HepG2 (cell line): ENCODE data around the gene GPRIN1. TPM values are rescaled to one million over a fixed set of nuclear protein-coding genes. Genes with fewer than 3 reads are reported as not detected.

Experiments
- ATAC-seq: fragments of 200-7000 bp; cut with Tn5 transposase; 3 replicates; pipeline ENCODE4 v1.9.1; 2020; ENCODE audit warnings: mild to moderate bottlenecking, moderate library complexity
- BruUV-seq: library from RNA; stranded (reverse); fragments of 400-500 nt; replicated peaks from 2 replicates; lab custom pipeline; 2021; lab: Mats Ljungman, UMichigan
- CTCF ChIA-PET: fragments of 300-600 bp; formaldehyde crosslinking; extraction: SDS; loops from one replicate; lab custom pipeline; 2021; ENCODE audit warnings: low total read pairs, inconsistent platforms, low intra/inter-chr PET ratio; lab: Yijun Ruan, JAX
- POLR2A ChIA-PET: fragments of 350-600 bp; sonication (Branson Sonifier 250); formaldehyde crosslinking; loops from one replicate; lab custom pipeline; 2020; ENCODE audit warnings: antibody characterized with exemption, inconsistent platforms; lab: Yijun Ruan, JAX
- DNase-seq: peaks from one replicate; pipeline ENCODE4 v3.0.0-alpha.2; 2015; ENCODE audit warnings: low spot score
- FAIRE-seq: peaks from 3 replicates; lab custom pipeline; 2011; peaks lifted over from hg19 to GRCh38; lab: Jason Lieb, UNC
- H2AFZ ChIP-seq: one replicate; pipeline ENCODE4 v1.6.1; 2011; ENCODE audit warnings: low read length, inconsistent platforms
- H3K27ac ChIP-seq: fragments of 300-600 bp; 3 replicates; pipeline ENCODE4 v1.8.0; 2011; ENCODE audit warnings: mixed run types, mild to moderate bottlenecking, mixed read lengths, low read length, inconsistent platforms; ENCODE audit not compliant: insufficient read depth; ENCODE audit errors: extremely low read length
- H3K27me3 ChIP-seq, 2 experiments: fragments of 200-600 bp in 1 of 2; 2 replicates in 1 of 2; 3 replicates in 1 of 2; pipeline versions ENCODE4 v1.6.0 to v1.8.0; 2011; ENCODE audit warnings: low read length in 2 of 2, mild to moderate bottlenecking in 2 of 2, moderate library complexity in 2 of 2, inconsistent platforms in 1 of 2; ENCODE audit not compliant: insufficient read depth in 2 of 2, control insufficient read depth in 1 of 2
- H3K36me3 ChIP-seq, 2 experiments: fragments of 200-600 bp in 1 of 2; replicated peaks in 1 of 2; 2 replicates in 1 of 2; 3 replicates in 1 of 2; pipeline versions ENCODE4 v1.5.1 to v1.8.0; 2011; ENCODE audit warnings: low read length in 2 of 2, inconsistent platforms in 1 of 2; ENCODE audit not compliant: insufficient read depth in 2 of 2, control insufficient read depth in 1 of 2
- H3K4me1 ChIP-seq: 2 replicates; pipeline ENCODE4 v1.5.1; 2012; ENCODE audit warnings: low read length, inconsistent platforms; ENCODE audit not compliant: insufficient read depth
- H3K4me2 ChIP-seq: 2 replicates; pipeline ENCODE4 v1.6.0; 2011; ENCODE audit warnings: low read depth, low read length, inconsistent platforms
- H3K4me3 ChIP-seq, 3 experiments: fragments of 200-600 bp in 1 of 3; sonication (generic), shearing (Covaris generic) in 1 of 3; replicated peaks in 1 of 3; 2 replicates each; pipeline ENCODE4 v1.5.1; 2011 to 2016; ENCODE audit warnings: low read length in 3 of 3, inconsistent platforms in 2 of 3, low read depth in 2 of 3, mild to moderate bottlenecking in 2 of 3, control low read depth in 1 of 3, mixed read lengths in 1 of 3; ENCODE audit not compliant: insufficient read depth in 1 of 3
- H3K79me2 ChIP-seq: one replicate; pipeline ENCODE4 v1.6.1; 2011; ENCODE audit warnings: low read length, inconsistent platforms; ENCODE audit not compliant: insufficient read depth
- H3K9ac ChIP-seq: 2 replicates; pipeline ENCODE4 v1.6.0; 2011; ENCODE audit warnings: mild to moderate bottlenecking, low read depth, low read length, inconsistent platforms; ENCODE audit not compliant: insufficient read depth
- H3K9me3 ChIP-seq: 2 replicates; pipeline ENCODE4 v1.5.1; 2012; ENCODE audit warnings: mild to moderate bottlenecking, low read length
- H4K20me1 ChIP-seq: 2 replicates; pipeline ENCODE4 v1.6.0; 2011; ENCODE audit warnings: inconsistent platforms, mild to moderate bottlenecking, low read length, moderate library complexity; ENCODE audit not compliant: insufficient read depth
- EHMT2 ChIP-seq: fragments of 200-600 bp; sonication (generic); IDR thresholded peaks from 2 replicates; pipeline ENCODE4 v1.7.0; 2017; ENCODE audit warnings: antibody characterized with exemption, low read depth, low read length, borderline replicate concordance
- KAT7 ChIP-seq: IDR thresholded peaks from 2 replicates; pipeline ENCODE4 v1.6.1; 2018; ENCODE audit warnings: borderline replicate concordance, missing compliant biosample characterization
- KDM2A ChIP-seq: sonication (generic); formaldehyde crosslinking; IDR thresholded peaks from 2 replicates; pipeline ENCODE4 v1.4.0; 2020; ENCODE audit warnings: low read depth, missing genetic modification reagents, borderline replicate concordance
- NFIB ChIP-seq: sonication (generic); formaldehyde crosslinking; IDR thresholded peaks from 2 replicates; pipeline ENCODE4 v1.9.0; 2021; ENCODE audit warnings: missing genetic modification reagents, mild to moderate bottlenecking, borderline replicate concordance
- SOX6 ChIP-seq, 2 experiments: fragments of 450-650 bp in 1 of 2; sonication (generic) in 1 of 2; formaldehyde crosslinking in 1 of 2; IDR thresholded peaks; 2 replicates each; pipeline versions ENCODE4 v1.4.0 to v1.6.1; 2017 to 2020; ENCODE audit warnings: antibody characterized with exemption in 1 of 2, mild to moderate bottlenecking in 1 of 2, missing genetic modification reagents in 1 of 2
- SRSF4 ChIP-seq: fragments of 200-400 bp; formaldehyde crosslinking; IDR thresholded peaks from one replicate; pipeline ENCODE4 v1.6.1; 2018; ENCODE audit warnings: mild to moderate bottlenecking, low read depth, low read length, moderate library complexity; ENCODE audit not compliant: poor library complexity, severe bottlenecking
- ZNF350 ChIP-seq: sonication (generic); formaldehyde crosslinking; IDR thresholded peaks from 2 replicates; pipeline ENCODE4 v1.4.0; 2020; ENCODE audit warnings: mild to moderate bottlenecking, low read depth, missing genetic modification reagents, borderline replicate concordance
- WGBS: methylation state at CpG from one replicate; pipeline ENCODE4 v1.1.6; 2017; ENCODE audit warnings: low lambda C conversion rate; 5-methylcytosine and 5-hydroxymethylcytosine counted together
- in situ Hi-C: cut with HindIII; loops from 2 replicates; pipeline ENCODE4 v1.10.0; 2017; ENCODE audit warnings: low pct_unique_long_range_greater_than_20kb; ENCODE audit not compliant: extremely low pct_ligation_motif_present
- intact Hi-C: fragments of 100-400 bp; cut with micrococcal nuclease; formaldehyde crosslinking; loops from one replicate; pipeline ENCODE4 v1.10.0; 2022; ENCODE audit not compliant: unreplicated experiment
- polyA plus RNA-seq, 8 experiments: library from polyadenylated mRNA; depleted of rRNA in 3 of 8; stranded (reverse) in 7 of 8; unstranded in 1 of 8; fragments of >200 nt; fragmentation: Illumina TruSeq in 4 of 8; extraction: Trizol in 4 of 8; gene quantifications; 2 replicates each; pipeline versions ENCODE4 v1.2.1 to v1.2.3, GENCODE V29; 2011 to 2016; ENCODE audit warnings: low read depth in 4 of 8, missing spikeins in 1 of 8, mixed read lengths in 1 of 8; ENCODE audit not compliant: insufficient read depth in 1 of 8
- total RNA-seq, 5 experiments: library from RNA; depleted of rRNA; stranded (reverse); fragments of >200 nt; fragmentation: Illumina TruSeq; extraction: Trizol; gene quantifications; 2 replicates each; pipeline ENCODE4 v1.2.3, GENCODE V29; 2016; ENCODE audit warnings: low read depth in 1 of 5
- TF ChIP-seq, protein P1 (sequence below): IDR thresholded peaks from 2 replicates; pipeline ENCODE4 v1.6.1; 2016; ENCODE audit warnings: low read depth
- TF ChIP-seq, protein P2 (sequence below): fragments of 450-650 bp; IDR thresholded peaks from 2 replicates; pipeline ENCODE4 v1.6.1; 2017; ENCODE audit warnings: mild to moderate bottlenecking
- TF ChIP-seq, protein P3 (sequence below): IDR thresholded peaks from 2 replicates; pipeline ENCODE4 v1.4.0; 2020; ENCODE audit warnings: mild to moderate bottlenecking, missing genetic modification reagents
- TF ChIP-seq, protein P4 (sequence below): sonication (generic); formaldehyde crosslinking; IDR thresholded peaks from 2 replicates; pipeline ENCODE4 v1.5.0; 2020; ENCODE audit warnings: missing genetic modification reagents, mild to moderate bottlenecking, borderline replicate concordance

The GPRIN1 gene
- total and polyA plus RNA-seq, 2 of the 13 experiments (the other 11 are each of a cell fraction or from before 2014, with no cell fraction given), result 0.32 to 2.0 TPM

DNA sequence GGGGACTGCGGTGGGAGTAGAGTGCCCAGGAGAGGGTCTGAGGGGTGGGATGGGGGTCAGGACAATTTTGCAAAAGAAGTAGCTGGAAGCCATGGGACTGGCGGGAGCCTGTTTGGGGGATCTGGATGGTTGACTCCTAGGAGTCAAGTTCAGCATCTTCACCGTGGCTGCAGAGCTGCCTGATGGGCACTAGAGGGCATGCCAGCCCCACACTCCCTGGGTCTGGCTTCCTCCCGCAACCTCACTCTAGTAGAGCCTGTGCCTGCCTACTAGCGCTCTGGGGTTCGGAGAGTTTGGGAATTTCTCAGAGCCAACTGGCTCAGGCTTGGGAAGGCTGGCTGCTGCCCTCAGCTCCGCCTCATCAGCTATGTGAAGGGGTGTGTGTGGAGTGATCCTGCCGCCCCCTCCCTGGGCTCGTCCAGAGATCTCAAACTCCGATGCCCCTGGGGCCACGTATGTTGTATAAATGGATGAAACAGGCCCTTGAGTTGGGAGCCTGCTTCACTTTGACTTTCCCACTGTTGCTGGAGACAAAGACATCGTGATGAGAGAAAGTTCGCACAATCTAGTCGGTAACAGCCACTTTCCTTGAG lies 48.1 kb upstream of the GPRIN1 start:
- no peaks in the 10 kb centered on the region for H3K79me2 ChIP-seq
- ATAC-seq, result peak; percentile 85
- no peaks in the 10 kb centered on the region; a peak in 1 of 5 replicates for H3K36me3 ChIP-seq
- ChIA-PET POLR2A (interaction anchor here (1.3 kb wide), 1 partner anchor 11 kb away, joined by 7 read pairs; the partner anchor contains the start of gene TSPAN17), CTCF (interaction anchor here (1.0 to 2.3 kb wide), 2 partner anchors 84 to 301 kb away, joined by 3 to 10 read pairs; no protein-coding TSS in a partner anchor)
- BruUV-seq, result TSS peak; percentile 57
- FAIRE-seq, result peak; percentile 82
- H3K27ac ChIP-seq, result no peak overlapping the region
- 38% methylated on average over 10 of the region's 14 CpGs for WGBS
- peaks cover 0 to 2% of the 10 kb centered on the region in 2 experiments; a peak in 2 of 5 replicates for H3K27me3 ChIP-seq
- no peak overlapping the region for H3K9ac ChIP-seq
- H3K9me3 ChIP-seq, result no peaks in the 10 kb centered on the region
- DNase-seq, result peak; percentile 59
- no peaks in the 10 kb centered on the region for H4K20me1 ChIP-seq
- peaks cover 14% of the 10 kb centered on the region for H3K4me1 ChIP-seq
- in situ Hi-C loops (no loop called here), intact Hi-C loops (loop anchor here (2.0 to 5.0 kb wide), 2 partner anchors 154 to 301 kb away; partner anchors contain the start of gene UNC5A)
- peak overlapping the region; percentile 64 for H3K4me2 ChIP-seq
- peak overlapping the region in 1 of 3 experiments; percentile 43; a peak in 1 of 6 replicates for H3K4me3 ChIP-seq
- no peak overlapping the region for H2AFZ ChIP-seq
- 0 out of 2 replicates have a peak, but pooled peaks have one; percentile 15 for TF ChIP-seq ZNF350 (CRISPR knock-in tag)
- TF ChIP-seq EHMT2, result no peak
- TF ChIP-seq, protein P1, sequence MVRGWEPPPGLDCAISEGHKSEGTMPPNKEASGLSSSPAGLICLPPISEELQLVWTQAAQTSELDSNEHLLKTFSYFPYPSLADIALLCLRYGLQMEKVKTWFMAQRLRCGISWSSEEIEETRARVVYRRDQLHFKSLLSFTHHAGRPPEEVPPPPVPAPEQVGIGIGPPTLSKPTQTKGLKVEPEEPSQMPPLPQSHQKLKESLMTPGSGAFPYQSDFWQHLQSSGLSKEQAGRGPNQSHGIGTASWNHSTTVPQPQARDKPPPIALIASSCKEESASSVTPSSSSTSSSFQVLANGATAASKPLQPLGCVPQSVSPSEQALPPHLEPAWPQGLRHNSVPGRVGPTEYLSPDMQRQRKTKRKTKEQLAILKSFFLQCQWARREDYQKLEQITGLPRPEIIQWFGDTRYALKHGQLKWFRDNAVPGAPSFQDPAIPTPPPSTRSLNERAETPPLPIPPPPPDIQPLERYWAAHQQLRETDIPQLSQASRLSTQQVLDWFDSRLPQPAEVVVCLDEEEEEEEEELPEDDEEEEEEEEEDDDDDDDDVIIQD (CRISPR knock-in tag), result peak; percentile 36; the same call in 1 of the 2 replicates
- TF ChIP-seq, protein P2, sequence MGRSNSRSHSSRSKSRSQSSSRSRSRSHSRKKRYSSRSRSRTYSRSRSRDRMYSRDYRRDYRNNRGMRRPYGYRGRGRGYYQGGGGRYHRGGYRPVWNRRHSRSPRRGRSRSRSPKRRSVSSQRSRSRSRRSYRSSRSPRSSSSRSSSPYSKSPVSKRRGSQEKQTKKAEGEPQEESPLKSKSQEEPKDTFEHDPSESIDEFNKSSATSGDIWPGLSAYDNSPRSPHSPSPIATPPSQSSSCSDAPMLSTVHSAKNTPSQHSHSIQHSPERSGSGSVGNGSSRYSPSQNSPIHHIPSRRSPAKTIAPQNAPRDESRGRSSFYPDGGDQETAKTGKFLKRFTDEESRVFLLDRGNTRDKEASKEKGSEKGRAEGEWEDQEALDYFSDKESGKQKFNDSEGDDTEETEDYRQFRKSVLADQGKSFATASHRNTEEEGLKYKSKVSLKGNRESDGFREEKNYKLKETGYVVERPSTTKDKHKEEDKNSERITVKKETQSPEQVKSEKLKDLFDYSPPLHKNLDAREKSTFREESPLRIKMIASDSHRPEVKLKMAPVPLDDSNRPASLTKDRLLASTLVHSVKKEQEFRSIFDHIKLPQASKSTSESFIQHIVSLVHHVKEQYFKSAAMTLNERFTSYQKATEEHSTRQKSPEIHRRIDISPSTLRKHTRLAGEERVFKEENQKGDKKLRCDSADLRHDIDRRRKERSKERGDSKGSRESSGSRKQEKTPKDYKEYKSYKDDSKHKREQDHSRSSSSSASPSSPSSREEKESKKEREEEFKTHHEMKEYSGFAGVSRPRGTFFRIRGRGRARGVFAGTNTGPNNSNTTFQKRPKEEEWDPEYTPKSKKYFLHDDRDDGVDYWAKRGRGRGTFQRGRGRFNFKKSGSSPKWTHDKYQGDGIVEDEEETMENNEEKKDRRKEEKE, result no peak
- no peak for TF ChIP-seq NFIB
- TF ChIP-seq, protein P3, sequence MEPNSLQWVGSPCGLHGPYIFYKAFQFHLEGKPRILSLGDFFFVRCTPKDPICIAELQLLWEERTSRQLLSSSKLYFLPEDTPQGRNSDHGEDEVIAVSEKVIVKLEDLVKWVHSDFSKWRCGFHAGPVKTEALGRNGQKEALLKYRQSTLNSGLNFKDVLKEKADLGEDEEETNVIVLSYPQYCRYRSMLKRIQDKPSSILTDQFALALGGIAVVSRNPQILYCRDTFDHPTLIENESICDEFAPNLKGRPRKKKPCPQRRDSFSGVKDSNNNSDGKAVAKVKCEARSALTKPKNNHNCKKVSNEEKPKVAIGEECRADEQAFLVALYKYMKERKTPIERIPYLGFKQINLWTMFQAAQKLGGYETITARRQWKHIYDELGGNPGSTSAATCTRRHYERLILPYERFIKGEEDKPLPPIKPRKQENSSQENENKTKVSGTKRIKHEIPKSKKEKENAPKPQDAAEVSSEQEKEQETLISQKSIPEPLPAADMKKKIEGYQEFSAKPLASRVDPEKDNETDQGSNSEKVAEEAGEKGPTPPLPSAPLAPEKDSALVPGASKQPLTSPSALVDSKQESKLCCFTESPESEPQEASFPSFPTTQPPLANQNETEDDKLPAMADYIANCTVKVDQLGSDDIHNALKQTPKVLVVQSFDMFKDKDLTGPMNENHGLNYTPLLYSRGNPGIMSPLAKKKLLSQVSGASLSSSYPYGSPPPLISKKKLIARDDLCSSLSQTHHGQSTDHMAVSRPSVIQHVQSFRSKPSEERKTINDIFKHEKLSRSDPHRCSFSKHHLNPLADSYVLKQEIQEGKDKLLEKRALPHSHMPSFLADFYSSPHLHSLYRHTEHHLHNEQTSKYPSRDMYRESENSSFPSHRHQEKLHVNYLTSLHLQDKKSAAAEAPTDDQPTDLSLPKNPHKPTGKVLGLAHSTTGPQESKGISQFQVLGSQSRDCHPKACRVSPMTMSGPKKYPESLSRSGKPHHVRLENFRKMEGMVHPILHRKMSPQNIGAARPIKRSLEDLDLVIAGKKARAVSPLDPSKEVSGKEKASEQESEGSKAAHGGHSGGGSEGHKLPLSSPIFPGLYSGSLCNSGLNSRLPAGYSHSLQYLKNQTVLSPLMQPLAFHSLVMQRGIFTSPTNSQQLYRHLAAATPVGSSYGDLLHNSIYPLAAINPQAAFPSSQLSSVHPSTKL (CRISPR knock-in tag), result no peak
- TF ChIP-seq, protein P4, sequence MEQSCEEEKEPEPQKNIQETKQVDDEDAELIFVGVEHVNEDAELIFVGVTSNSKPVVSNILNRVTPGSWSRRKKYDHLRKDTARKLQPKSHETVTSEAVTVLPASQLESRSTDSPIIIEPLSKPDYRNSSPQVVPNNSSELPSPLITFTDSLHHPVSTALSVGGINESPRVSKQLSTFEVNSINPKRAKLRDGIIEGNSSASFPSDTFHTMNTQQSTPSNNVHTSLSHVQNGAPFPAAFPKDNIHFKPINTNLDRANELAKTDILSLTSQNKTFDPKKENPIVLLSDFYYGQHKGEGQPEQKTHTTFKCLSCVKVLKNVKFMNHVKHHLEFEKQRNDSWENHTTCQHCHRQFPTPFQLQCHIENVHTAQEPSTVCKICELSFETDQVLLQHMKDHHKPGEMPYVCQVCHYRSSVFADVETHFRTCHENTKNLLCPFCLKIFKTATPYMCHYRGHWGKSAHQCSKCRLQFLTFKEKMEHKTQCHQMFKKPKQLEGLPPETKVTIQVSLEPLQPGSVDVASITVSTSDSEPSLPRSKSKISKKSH (CRISPR knock-in tag), result 0 out of 2 replicates have a peak, but pooled peaks have one; percentile 51
- TF ChIP-seq KAT7 (CRISPR knock-in tag), result no peak
- TF ChIP-seq SRSF4, result no peak
- no peak for TF ChIP-seq SOX6 (IDR thresholded peaks at IDR 0.05)
- 0 out of 2 replicates have a peak, but pooled peaks have one; percentile 28 for TF ChIP-seq SOX6 (CRISPR knock-in tag; IDR thresholded peaks at IDR 0.05)
- TF ChIP-seq KDM2A (CRISPR knock-in tag), result peak; percentile 82; the same call in 1 of the 2 replicates
